Heart right ventricle (tissue), 16 donors: ENCODE data around the gene TMEM53. TPM values are rescaled to one million over a fixed set of nuclear protein-coding genes. Genes with fewer than 3 reads are reported as not detected.
A peak's percentile ranks its signal among the peaks of the same experiment; 100 is the strongest.

Source experiments
- ATAC-seq, 8 donors: fragments of 200-7000 bp; cut with Tn5 transposase; one replicate each; pipeline ENCODE4 v1.9.1; 2020; ENCODE audit warnings: mild to moderate bottlenecking in 8 of 8, moderate library complexity in 8 of 8, moderate number of reproducible peaks in 1 of 8
- DNase-seq, 2 donors: peaks; one replicate each; pipeline ENCODE4 v3.0.0-alpha.2; 2020
- H3K27ac ChIP-seq, 10 donors: fragments of 200-600 bp; sonication (generic) in 2 of 10; one replicate each; pipeline versions ENCODE4 v1.5.0 to v1.8.0; 2020 to 2022; ENCODE audit warnings: mild to moderate bottlenecking in 3 of 10
- H3K27me3 ChIP-seq, 7 donors: fragments of 200-600 bp; one replicate each; pipeline ENCODE4 v1.8.0; 2021 to 2022; ENCODE audit warnings: mild to moderate bottlenecking in 2 of 7
- H3K36me3 ChIP-seq, 9 donors: fragments of 200-600 bp; sonication (generic) in 1 of 9; one replicate each; pipeline versions ENCODE4 v1.5.0 to v1.8.0; 2020 to 2022; ENCODE audit warnings: mild to moderate bottlenecking in 2 of 9
- H3K4me1 ChIP-seq, 9 donors: fragments of 200-600 bp; sonication (generic) in 1 of 9; one replicate each; pipeline versions ENCODE4 v1.5.0 to v1.8.0; 2020 to 2022; ENCODE audit warnings: mild to moderate bottlenecking in 4 of 9
- H3K4me3 ChIP-seq, 10 donors: fragments of 200-600 bp; sonication (generic) in 2 of 10; one replicate each; pipeline versions ENCODE4 v1.5.0 to v1.8.0; 2020 to 2022; ENCODE audit warnings: mild to moderate bottlenecking in 7 of 10, moderate library complexity in 2 of 10
- H3K9me3 ChIP-seq, 11 donors: fragments of 200-600 bp in 10 of 11; sonication (generic) in 2 of 11; one replicate each; pipeline versions ENCODE4 v1.5.0 to v1.8.0; 2013 to 2022; ENCODE audit warnings: mild to moderate bottlenecking in 2 of 11, control low read depth in 1 of 11, moderate library complexity in 1 of 11
- WGBS, 2 donors: extraction: QIAGEN DNeasy Blood & Tissue Kit; methylation state at CpG; one replicate each; pipeline ENCODE4 v1.1.7; 2013; ENCODE audit warnings: inconsistent platforms in 1 of 2; 5-methylcytosine and 5-hydroxymethylcytosine counted together
- intact Hi-C, 10 donors: fragments of 100-400 bp; cut with DNase I; formaldehyde crosslinking; loops; one replicate each; pipeline versions ENCODE4 v1.11.1 to v1.14.2; 2022
- polyA plus RNA-seq, 2 donors: library from polyadenylated mRNA; stranded (reverse); fragments of 200-250 nt; gene quantifications; one replicate each; pipeline ENCODE4 v1.2.3, GENCODE V29; 2013
- total RNA-seq, 10 donors: library from RNA; stranded (reverse); fragmentation: NEBNext Ultra II Directional in 3 of 10; extraction: Animal tissue kit (Norgen Biotek cat#: 25700) in 3 of 10; gene quantifications; one replicate each; pipeline versions ENCODE4 v1.2.1 to v1.2.4, GENCODE V29; 2021 to 2023
- TF ChIP-seq, protein P1 (sequence below), 9 donors: fragments of 200-600 bp; sonication (generic) in 2 of 9; IDR thresholded peaks; one replicate each; pipeline versions ENCODE4 v1.5.0 to v1.8.0; 2021 to 2022; ENCODE audit warnings: antibody characterized with exemption in 9 of 9, mild to moderate bottlenecking in 5 of 9, moderate library complexity in 1 of 9
- donor health status: Arrhythmogenic right ventricular cardiomyopathy.
- donor health status: ischemic (EF 13 %, LVEDD 7.1; RV severe dilation, severe dysfunction).
- donor health status: healthy with polysubstance abuse.
- donor health status: DM: no; HTN: yes; CAD: no.
- donor health status: DM: no; HTN: no; CAD: no.
- donor health status: ischemic (EF 25% LVEDD 6.9; RV normal size, moderate dysfunction).
- donor health status: ischemic (EF 25% LVEDD 5.7; RV mildly dilated, moderate dysfunction).
- donor health status: healthy.
- donor health status: DM: yes; HTN: yes; CAD: no.
- donor health status: Ischemic cardiomyopathy.
- donor health status: ischemic (EF 35%, LVEDD 5.7; RV mildly dilated, moderate dysfunction).
- donor health status: nonischemic (EF 11% LVEDD 7.7; RV severe dilation, severe dysfunction).
- donor health status: DM: yes; HTN: yes; CAD: no.
- donor health status: PGD.
- donor health status: ischemic (EF 29% LVEDD 5.4; RV normal size, mild dysfunction).
- donor health status: nonischemic (EF 23%, LVEDD 6.1; RV moderate dilation, normal function).

TMEM53 gene
- total and polyA plus RNA-seq, 12 donors: 6.6 to 21.0 (median 12.2) TPM

DNA sequence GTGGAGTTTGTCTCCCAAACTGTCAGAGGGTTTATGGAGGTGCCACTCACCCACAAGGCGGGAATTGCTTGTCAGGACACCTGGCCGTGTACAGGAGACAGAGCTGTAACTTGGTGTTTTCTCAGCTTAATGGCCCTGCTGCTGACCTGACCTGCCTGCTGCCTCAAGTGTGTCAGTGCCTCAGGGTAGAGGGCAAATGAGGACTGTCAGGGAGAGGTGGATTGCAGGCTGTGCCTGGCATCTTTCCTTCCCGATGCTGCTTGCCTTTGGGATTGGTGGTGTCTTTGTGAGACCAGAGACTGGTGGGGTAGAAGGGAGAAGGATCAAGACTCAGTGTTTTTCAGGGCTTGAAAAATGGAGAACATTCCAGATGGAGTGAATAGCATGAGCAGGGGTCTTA, 31.4 kb downstream of the TMEM53 start:
- no peaks in the 10 kb centered on the region for H3K9me3 ChIP-seq
- TF ChIP-seq, protein P1, sequence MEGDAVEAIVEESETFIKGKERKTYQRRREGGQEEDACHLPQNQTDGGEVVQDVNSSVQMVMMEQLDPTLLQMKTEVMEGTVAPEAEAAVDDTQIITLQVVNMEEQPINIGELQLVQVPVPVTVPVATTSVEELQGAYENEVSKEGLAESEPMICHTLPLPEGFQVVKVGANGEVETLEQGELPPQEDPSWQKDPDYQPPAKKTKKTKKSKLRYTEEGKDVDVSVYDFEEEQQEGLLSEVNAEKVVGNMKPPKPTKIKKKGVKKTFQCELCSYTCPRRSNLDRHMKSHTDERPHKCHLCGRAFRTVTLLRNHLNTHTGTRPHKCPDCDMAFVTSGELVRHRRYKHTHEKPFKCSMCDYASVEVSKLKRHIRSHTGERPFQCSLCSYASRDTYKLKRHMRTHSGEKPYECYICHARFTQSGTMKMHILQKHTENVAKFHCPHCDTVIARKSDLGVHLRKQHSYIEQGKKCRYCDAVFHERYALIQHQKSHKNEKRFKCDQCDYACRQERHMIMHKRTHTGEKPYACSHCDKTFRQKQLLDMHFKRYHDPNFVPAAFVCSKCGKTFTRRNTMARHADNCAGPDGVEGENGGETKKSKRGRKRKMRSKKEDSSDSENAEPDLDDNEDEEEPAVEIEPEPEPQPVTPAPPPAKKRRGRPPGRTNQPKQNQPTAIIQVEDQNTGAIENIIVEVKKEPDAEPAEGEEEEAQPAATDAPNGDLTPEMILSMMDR (IDR thresholded peaks at IDR 0.05): no peak
- peak overlapping the region in 4 of 10 donors; percentile 9 to 69 (median 30) for H3K27ac ChIP-seq
- intact Hi-C loops: no loop called here
- H3K4me3 ChIP-seq: no peak overlapping the region
- no peaks in the 10 kb centered on the region for H3K27me3 ChIP-seq
- ATAC-seq (no peak), DNase-seq (no peak)
- H3K36me3 ChIP-seq: peaks cover 0 to 100% (median 20%) of the 10 kb centered on the region in 9 donors
- peaks cover 6 to 61% (median 34%) of the 10 kb centered on the region in 9 donors for H3K4me1 ChIP-seq
- 88% methylated on average over 3 of the region's 3 CpGs for WGBS, 2 donors

DNA sequence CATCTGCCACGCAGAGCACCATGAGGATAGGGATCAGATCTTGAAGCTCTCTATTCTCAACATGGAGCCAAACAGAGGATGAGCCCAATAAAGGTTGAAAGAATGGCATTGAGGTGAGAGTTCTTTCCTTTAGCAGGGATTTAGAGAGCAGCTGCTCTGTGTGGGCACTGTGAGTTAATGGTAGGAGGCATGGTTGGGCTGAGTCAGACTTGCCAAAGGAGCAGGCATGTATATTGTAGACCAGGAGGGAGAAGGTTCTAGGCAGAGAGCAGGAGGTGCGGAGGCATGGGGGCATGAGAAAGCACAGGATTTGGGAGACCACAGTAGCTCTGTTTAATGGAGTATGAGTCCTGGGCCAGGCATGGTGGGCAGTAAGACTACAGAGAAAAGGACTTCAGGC, 32.0 kb downstream of the TMEM53 start:
- intact Hi-C loops: no loop called here

DNA sequence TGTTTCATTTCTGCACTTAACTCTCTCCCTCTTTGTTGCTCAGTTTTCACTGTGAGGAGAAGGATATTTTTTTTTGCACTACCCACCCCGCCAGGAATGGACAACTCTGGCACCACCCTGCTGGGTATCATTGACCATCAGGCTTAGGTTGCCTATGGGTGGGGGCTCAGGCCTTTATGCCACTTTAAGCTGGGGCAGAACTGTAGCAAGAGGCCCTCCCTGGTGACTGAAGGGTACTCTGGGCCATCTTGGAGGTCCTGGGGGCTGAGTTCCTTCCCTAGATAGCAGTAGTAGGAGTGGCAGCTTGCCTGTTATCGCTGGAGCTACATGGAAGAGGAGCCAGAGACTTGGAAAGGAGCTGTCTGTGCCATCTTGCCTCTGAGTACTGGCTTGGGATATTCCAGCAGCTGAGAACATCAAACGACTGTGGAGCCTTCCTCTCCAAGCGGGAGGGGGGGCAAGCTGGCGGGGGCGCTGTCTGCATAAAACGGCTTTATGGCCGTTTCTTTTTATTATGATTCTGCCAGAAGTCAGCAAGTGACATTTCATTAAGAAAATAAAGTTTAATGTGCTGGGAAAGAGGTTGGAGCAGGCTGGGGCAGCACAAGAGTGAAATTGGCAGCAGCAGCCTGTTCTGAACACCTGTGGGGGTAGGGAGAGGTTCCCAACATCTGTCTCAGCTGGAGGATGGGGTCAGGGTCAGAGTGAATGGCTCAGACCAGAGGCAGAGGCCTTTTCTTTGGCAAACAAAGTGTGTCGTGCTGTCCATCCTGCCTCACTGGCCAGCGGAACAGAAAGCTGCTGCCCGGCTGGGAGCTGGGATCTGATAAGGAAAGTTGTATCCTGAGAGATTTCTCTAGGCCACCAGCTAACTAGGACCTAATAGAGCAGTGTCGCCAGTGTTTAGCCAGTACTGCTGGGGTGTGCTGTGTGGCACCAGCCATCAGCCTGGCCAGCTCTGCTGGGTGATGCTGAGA, 32.9 kb downstream of the TMEM53 start:
- ATAC-seq (no peak), DNase-seq (no peak)
- no peaks in the 10 kb centered on the region for H3K9me3 ChIP-seq
- no peaks in the 10 kb centered on the region for H3K27me3 ChIP-seq
- no peak overlapping the region for H3K4me3 ChIP-seq
- peaks cover 0 to 100% (median 28%) of the 10 kb centered on the region in 9 donors for H3K36me3 ChIP-seq
- WGBS, 2 donors: 84 to 85% methylated on average over 12 of the region's 12 CpGs
- intact Hi-C loops: no loop called here
- TF ChIP-seq, protein P1 (IDR thresholded peaks at IDR 0.05): no peak
- H3K27ac ChIP-seq: no peak overlapping the region
- H3K4me1 ChIP-seq: peaks cover 9 to 75% (median 40%) of the 10 kb centered on the region in 9 donors

More for the DNA sequence above, 32.0 kb downstream of the TMEM53 start:
- no peak for DNase-seq
- Histone ChIP-seq H3K4me1 (peaks cover 6 to 68% (median 35%) of the 10 kb centered on the region in 9 donors), H3K4me3 (no peak overlapping the region), H3K27me3 (no peaks in the 10 kb centered on the region), H3K36me3 (peaks cover 0 to 100% (median 20%) of the 10 kb centered on the region in 9 donors), H3K27ac (peak overlapping the region in 2 of 10 donors; percentile 10 to 69), H3K9me3 (no peaks in the 10 kb centered on the region)
- WGBS, 2 donors: 93 to 99% methylated on average over 2 of the region's 2 CpGs
- no peak for ATAC-seq
- TF ChIP-seq, protein P1 (IDR thresholded peaks at IDR 0.05): no peak

DNA sequence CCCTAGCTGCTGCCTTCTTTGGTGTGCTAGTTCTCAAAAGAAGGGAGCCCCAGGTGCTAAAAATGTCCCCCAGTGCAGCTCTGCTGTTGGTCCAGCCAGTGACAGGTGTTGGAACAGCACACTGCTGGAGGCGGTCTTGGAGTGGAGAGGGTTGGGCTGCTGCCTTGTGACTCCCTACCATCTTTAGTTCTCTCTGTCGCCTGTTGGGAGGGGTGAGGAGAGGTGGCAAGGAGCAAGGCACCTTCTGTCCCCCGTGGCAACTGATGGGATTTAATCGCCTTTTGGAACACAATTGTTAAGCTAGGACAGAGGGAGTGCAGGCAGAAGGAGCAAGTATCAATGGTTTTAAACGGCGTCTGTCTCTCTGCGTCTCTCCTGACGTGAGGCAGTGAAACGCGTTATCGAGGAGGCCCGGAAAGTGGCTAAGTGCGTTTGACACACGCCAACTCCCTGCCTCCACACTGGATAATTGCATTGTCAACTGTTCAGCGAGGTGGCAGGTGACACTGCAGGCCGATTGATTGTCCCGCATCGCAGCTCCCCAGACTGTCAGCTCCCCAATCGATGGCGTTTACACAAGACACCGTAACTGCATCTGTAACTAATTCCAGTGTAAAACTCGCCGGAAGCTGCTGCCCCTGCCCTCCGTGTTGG, 34.0 kb downstream of the TMEM53 start:
- peak overlapping the region in 6 of 10 donors; percentile 11 to 44 (median 32) for H3K27ac ChIP-seq
- H3K36me3 ChIP-seq: peaks cover 0 to 100% (median 28%) of the 10 kb centered on the region in 9 donors
- no peak overlapping the region for H3K4me3 ChIP-seq
- DNase-seq (peak in 1 of 2 donors; percentile 18), ATAC-seq (peak in 7 of 8 donors; percentile 23 to 69 (median 63))
- TF ChIP-seq, protein P1 (IDR thresholded peaks at IDR 0.05): no peak
- H3K4me1 ChIP-seq: peaks cover 11 to 76% (median 40%) of the 10 kb centered on the region in 9 donors
- H3K27me3 ChIP-seq: no peaks in the 10 kb centered on the region
- WGBS, 2 donors: 69 to 78% methylated on average over 24 of the region's 24 CpGs
- no peaks in the 10 kb centered on the region for H3K9me3 ChIP-seq
- intact Hi-C loops: no loop called here
